ENCODE measurements around the gene ZNF446.
A peak's percentile ranks its signal among the peaks of the same experiment; 100 is the strongest.

The ZNF446 gene

DNA sequence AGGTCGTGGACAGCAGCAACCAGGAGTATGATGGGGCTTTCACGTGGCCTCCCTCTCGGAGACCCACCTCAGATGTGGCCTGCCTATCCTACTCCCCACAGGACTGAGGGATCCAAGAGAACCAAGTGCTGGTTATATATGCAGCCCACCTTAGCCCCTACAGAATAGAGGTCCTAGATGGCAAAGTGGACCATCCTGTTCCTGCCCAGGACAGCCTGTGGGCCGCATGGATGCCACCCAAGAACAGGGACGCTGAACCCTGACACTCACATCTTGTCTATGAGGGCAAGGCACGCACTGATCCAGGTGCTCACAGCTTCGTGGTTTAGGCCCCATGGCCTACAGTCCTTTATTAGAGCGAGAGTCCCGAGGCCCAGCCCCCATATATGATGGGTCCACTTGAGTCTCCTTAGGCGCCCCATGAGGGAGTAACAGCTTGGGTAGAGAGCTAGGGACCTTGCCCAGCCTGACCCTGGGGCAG lies 37.1 kb downstream of the ZNF446 start:
- H3K36me3 ChIP-seq (ENCODE audit: insufficient read depth, low read length), result peaks cover 9% of the 10 kb centered on the region
- H3K79me2 ChIP-seq (ENCODE audit: insufficient read depth, low read length), result peaks cover 5% of the 10 kb centered on the region; the same call in 1 of the 2 replicates
- H3K4me2 ChIP-seq (ENCODE audit: low read length), result peak overlapping the region; percentile 87
- H3K27me3 ChIP-seq (ENCODE audit: insufficient read depth, low read length), result no peaks in the 10 kb centered on the region
- H3K4me3 ChIP-seq (ENCODE audit: low read depth, low read length, poor library complexity, severe bottlenecking), result peak overlapping the region; percentile 89
- H3K9ac ChIP-seq (ENCODE audit: low read length), result peak overlapping the region; percentile 73
- H3F3A ChIP-seq (ENCODE audit: insufficient read depth, low read length), result no peaks in the 10 kb centered on the region
- H2AFZ ChIP-seq (ENCODE audit: low read length), result no peak overlapping the region; the same call in 1 of the 2 replicates
- no peaks in the 10 kb centered on the region for H3K9me2 ChIP-seq (ENCODE audit: low read depth, low read length)
- TF ChIP-seq EZH2 (IDR thresholded peaks at IDR 0.05; ENCODE audit: borderline replicate concordance, low read length), result no peak
- TF ChIP-seq, protein P1, sequence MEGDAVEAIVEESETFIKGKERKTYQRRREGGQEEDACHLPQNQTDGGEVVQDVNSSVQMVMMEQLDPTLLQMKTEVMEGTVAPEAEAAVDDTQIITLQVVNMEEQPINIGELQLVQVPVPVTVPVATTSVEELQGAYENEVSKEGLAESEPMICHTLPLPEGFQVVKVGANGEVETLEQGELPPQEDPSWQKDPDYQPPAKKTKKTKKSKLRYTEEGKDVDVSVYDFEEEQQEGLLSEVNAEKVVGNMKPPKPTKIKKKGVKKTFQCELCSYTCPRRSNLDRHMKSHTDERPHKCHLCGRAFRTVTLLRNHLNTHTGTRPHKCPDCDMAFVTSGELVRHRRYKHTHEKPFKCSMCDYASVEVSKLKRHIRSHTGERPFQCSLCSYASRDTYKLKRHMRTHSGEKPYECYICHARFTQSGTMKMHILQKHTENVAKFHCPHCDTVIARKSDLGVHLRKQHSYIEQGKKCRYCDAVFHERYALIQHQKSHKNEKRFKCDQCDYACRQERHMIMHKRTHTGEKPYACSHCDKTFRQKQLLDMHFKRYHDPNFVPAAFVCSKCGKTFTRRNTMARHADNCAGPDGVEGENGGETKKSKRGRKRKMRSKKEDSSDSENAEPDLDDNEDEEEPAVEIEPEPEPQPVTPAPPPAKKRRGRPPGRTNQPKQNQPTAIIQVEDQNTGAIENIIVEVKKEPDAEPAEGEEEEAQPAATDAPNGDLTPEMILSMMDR (IDR thresholded peaks at IDR 0.05; ENCODE audit: low read length), result no peak
- no peaks in the 10 kb centered on the region for H4K20me1 ChIP-seq (ENCODE audit: insufficient read depth, low read length)
- H3K4me1 ChIP-seq (ENCODE audit: insufficient read depth, low read length, severe bottlenecking), result peaks cover 36% of the 10 kb centered on the region
- no peaks in the 10 kb centered on the region for H3K9me3 ChIP-seq (ENCODE audit: low read length)
- H3K27ac ChIP-seq (ENCODE audit: low read depth, low read length, poor library complexity, severe bottlenecking), result peak overlapping the region; percentile 46

DNA sequence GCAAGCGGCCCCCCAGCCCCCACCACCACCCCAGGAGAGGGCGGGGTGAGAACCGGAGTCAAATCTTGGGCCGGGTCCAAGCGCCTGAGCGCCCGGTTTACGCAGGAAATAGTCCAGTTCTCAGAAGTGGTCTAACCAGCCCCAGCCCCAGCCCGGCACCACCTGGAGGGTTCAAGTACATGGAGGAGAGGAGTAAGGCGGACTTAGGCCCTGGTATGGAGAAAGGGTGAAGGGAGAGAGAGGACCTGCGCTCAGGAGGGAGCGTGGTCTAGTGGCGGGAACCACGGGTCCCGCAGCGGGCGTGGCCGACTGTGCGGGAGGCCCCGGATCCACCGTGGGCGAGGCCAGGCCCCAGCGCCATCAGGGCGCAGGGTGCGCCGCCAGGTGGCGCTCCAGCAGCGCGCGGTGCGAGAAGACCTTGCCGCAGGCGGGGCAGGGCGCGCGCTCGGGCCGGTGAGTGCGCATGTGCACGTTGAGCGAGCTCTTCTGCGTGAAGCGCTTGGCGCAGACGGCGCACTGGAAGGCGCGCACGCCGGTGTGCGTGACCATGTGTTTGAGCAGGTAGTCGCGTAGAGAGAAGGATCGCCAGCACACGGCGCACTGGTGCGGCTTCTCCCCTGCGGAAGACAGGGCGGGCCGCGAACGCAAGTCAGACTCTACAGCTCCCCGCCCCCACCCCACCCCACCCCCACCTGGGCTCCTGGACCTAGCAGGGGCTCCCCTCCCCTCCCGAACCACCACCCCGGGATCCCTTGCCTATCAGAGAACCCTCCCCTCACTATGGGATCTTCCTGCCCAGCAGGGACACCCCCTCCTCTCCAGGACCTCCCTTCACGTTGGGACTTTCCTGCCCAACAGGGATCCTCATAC lies 37.8 kb downstream of the ZNF446 start:
- H3K4me2 ChIP-seq (ENCODE audit: low read length), result peak overlapping the region; percentile 87
- no peaks in the 10 kb centered on the region for H4K20me1 ChIP-seq (ENCODE audit: insufficient read depth, low read length)
- peaks cover 5% of the 10 kb centered on the region; the same call in 1 of the 2 replicates for H3K79me2 ChIP-seq (ENCODE audit: insufficient read depth, low read length)
- no peaks in the 10 kb centered on the region for H3K9me3 ChIP-seq (ENCODE audit: low read length)
- H3K27ac ChIP-seq (ENCODE audit: low read depth, low read length, poor library complexity, severe bottlenecking), result peak overlapping the region; percentile 71
- H3K27me3 ChIP-seq (ENCODE audit: insufficient read depth, low read length), result no peaks in the 10 kb centered on the region
- H3K36me3 ChIP-seq (ENCODE audit: insufficient read depth, low read length), result peaks cover 9% of the 10 kb centered on the region
- H3K9me2 ChIP-seq (ENCODE audit: low read depth, low read length), result no peaks in the 10 kb centered on the region
- peak overlapping the region; percentile 89 for H3K4me3 ChIP-seq (ENCODE audit: low read depth, low read length, poor library complexity, severe bottlenecking)
- H3F3A ChIP-seq (ENCODE audit: insufficient read depth, low read length), result no peaks in the 10 kb centered on the region
- no peak overlapping the region; the same call in 1 of the 2 replicates for H2AFZ ChIP-seq (ENCODE audit: low read length)
- H3K9ac ChIP-seq (ENCODE audit: low read length), result peak overlapping the region; percentile 95
- no peak for TF ChIP-seq EZH2 (IDR thresholded peaks at IDR 0.05; ENCODE audit: borderline replicate concordance, low read length)
- TF ChIP-seq, protein P1 (IDR thresholded peaks at IDR 0.05; ENCODE audit: low read length), result peak; percentile 98
- peaks cover 43% of the 10 kb centered on the region for H3K4me1 ChIP-seq (ENCODE audit: insufficient read depth, low read length, severe bottlenecking)

DNA sequence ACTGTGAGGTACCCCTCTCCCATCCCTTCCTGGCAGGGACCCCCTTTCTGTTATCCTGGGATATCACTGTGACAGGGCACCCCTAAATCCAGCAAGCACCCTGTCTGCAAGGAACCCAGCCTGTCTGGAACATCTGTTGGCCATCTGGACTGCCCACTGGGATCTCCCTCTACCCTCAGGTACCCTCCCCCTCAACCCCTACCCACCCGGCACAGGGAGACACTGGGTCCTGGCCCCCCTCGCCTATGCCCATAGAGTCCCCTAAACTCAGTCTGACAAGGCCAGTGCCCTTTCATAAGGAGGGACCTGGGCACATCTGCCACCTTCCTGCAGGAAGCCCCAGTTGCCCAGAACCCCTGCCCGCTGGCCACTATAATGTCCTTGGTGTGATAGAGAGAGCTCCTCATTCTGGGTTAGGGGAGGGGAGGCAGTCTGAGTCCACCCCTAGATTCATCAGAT lies 38.4 kb downstream of the ZNF446 start:
- H2AFZ ChIP-seq (ENCODE audit: low read length), result no peak overlapping the region
- TF ChIP-seq EZH2 (IDR thresholded peaks at IDR 0.05; ENCODE audit: borderline replicate concordance, low read length), result no peak
- TF ChIP-seq, protein P1 (IDR thresholded peaks at IDR 0.05; ENCODE audit: low read length), result no peak
- peaks cover 9% of the 10 kb centered on the region for H3K36me3 ChIP-seq (ENCODE audit: insufficient read depth, low read length)
- no peaks in the 10 kb centered on the region for H3K9me2 ChIP-seq (ENCODE audit: low read depth, low read length)
- H3K4me1 ChIP-seq (ENCODE audit: insufficient read depth, low read length, severe bottlenecking), result peaks cover 44% of the 10 kb centered on the region
- H3F3A ChIP-seq (ENCODE audit: insufficient read depth, low read length), result no peaks in the 10 kb centered on the region
- H3K9me3 ChIP-seq (ENCODE audit: low read length), result no peaks in the 10 kb centered on the region
- H3K4me3 ChIP-seq (ENCODE audit: low read depth, low read length, poor library complexity, severe bottlenecking), result peak overlapping the region; percentile 89
- peak overlapping the region; percentile 95 for H3K9ac ChIP-seq (ENCODE audit: low read length)
- no peaks in the 10 kb centered on the region for H4K20me1 ChIP-seq (ENCODE audit: insufficient read depth, low read length)
- H3K79me2 ChIP-seq (ENCODE audit: insufficient read depth, low read length), result peaks cover 5% of the 10 kb centered on the region; the same call in 1 of the 2 replicates
- no peaks in the 10 kb centered on the region for H3K27me3 ChIP-seq (ENCODE audit: insufficient read depth, low read length)
- H3K4me2 ChIP-seq (ENCODE audit: low read length), result peak overlapping the region; percentile 87
- H3K27ac ChIP-seq (ENCODE audit: low read depth, low read length, poor library complexity, severe bottlenecking), result peak overlapping the region; percentile 71

Data from OCI-LY1 (cell line).